SK-N-SH (cell line): ENCODE measurements around the gene RHOA. TPM values are rescaled to one million over a fixed set of nuclear protein-coding genes. Genes with fewer than 3 reads are reported as not detected.
A peak's percentile ranks its signal among the peaks of the same experiment; 100 is the strongest.

Experiments
- CTCF ChIA-PET: fragments of 300-600, 350-600 bp; formaldehyde crosslinking; extraction: SDS; loops from one replicate; lab custom pipeline; 2021; lab: Yijun Ruan, JAX
- POLR2A ChIA-PET: fragments of 350-600 bp; sonication (Branson Sonifier 250); formaldehyde crosslinking; extraction: SDS; loops from one replicate; lab custom pipeline; 2020; ENCODE audit warnings: antibody characterized with exemption, inconsistent platforms; lab: Yijun Ruan, JAX
- DNase-seq: peaks from one replicate; pipeline ENCODE4 v3.0.0; 2012
- H2AFZ ChIP-seq: fragments of 200-600 bp; sonication (generic); 2 replicates; pipeline ENCODE4 v1.8.1; 2016; ENCODE audit warnings: antibody characterized with exemption, mild to moderate bottlenecking, low read depth
- H3F3A ChIP-seq: fragments of 200-600 bp; sonication (generic); replicated peaks from 2 replicates; pipeline ENCODE3; 2016; ENCODE audit warnings: antibody characterized with exemption, mild to moderate bottlenecking; ENCODE audit not compliant: insufficient read depth
- H3K27ac ChIP-seq, 2 experiments: fragments of 200-500 bp in 1 of 2; fragments of 200-600 bp in 1 of 2; sonication (Bioruptor generic) in 1 of 2; sonication (generic), shearing (Covaris generic) in 1 of 2; 2 replicates each; pipeline versions ENCODE4 v1.5.1 to v1.6.1; 2014 to 2016; ENCODE audit warnings: low read depth in 2 of 2, inconsistent platforms in 1 of 2, low read length in 1 of 2, mild to moderate bottlenecking in 1 of 2, mixed read lengths in 1 of 2
- H3K27me3 ChIP-seq: fragments of 200-600 bp; sonication (generic), shearing (Covaris generic); 2 replicates; pipeline ENCODE4 v1.6.1; 2016; ENCODE audit warnings: mixed run types; ENCODE audit not compliant: insufficient read depth
- H3K36me3 ChIP-seq, 2 experiments: fragments of 200-500 bp in 1 of 2; fragments of 200-600 bp in 1 of 2; sonication (Bioruptor generic) in 1 of 2; sonication (generic) in 1 of 2; replicated peaks in 1 of 2; 2 replicates each; pipeline versions ENCODE3 to v1.5.1; 2014 to 2016; ENCODE audit warnings: low read length in 1 of 2, mild to moderate bottlenecking in 1 of 2; ENCODE audit not compliant: insufficient read depth in 2 of 2, control insufficient read depth in 1 of 2
- H3K4me1 ChIP-seq, 2 experiments: fragments of 200-500 bp in 1 of 2; fragments of 200-600 bp in 1 of 2; sonication (Bioruptor generic) in 1 of 2; sonication (generic), shearing (Covaris generic) in 1 of 2; 2 replicates each; pipeline versions ENCODE4 v1.5.1 to v1.6.1; 2014 to 2016; ENCODE audit warnings: low read depth in 1 of 2, low read length in 1 of 2, mixed run types in 1 of 2; ENCODE audit not compliant: insufficient read depth in 2 of 2, control insufficient read depth in 1 of 2
- H3K4me2 ChIP-seq: fragments of 200-600 bp; sonication (generic), shearing (Covaris generic); 2 replicates; pipeline ENCODE4 v1.6.1; 2017; ENCODE audit warnings: mixed run types
- H3K4me3 ChIP-seq, 2 experiments: fragments of 200-500 bp in 1 of 2; fragments of 200-600 bp in 1 of 2; sonication (Bioruptor generic) in 1 of 2; sonication (generic), shearing (Covaris generic) in 1 of 2; 2 replicates each; pipeline versions ENCODE4 v1.5.1 to v1.8.1; 2014 to 2016; ENCODE audit warnings: low read depth in 2 of 2, inconsistent platforms in 1 of 2, low read length in 1 of 2, mild to moderate bottlenecking in 1 of 2, mixed read lengths in 1 of 2, moderate library complexity in 1 of 2
- H3K79me2 ChIP-seq: fragments of 200-600 bp; sonication (generic); 2 replicates; pipeline ENCODE4 v1.8.1; 2017; ENCODE audit warnings: mild to moderate bottlenecking; ENCODE audit not compliant: insufficient read depth
- H3K9ac ChIP-seq: fragments of 200-600 bp; sonication (generic); 2 replicates; pipeline ENCODE4 v1.6.1; 2017; ENCODE audit warnings: mixed run types
- H3K9me2 ChIP-seq: fragments of 200-600 bp; sonication (generic); 2 replicates; pipeline ENCODE4 v1.6.1; 2017; ENCODE audit warnings: mixed run types
- H3K9me3 ChIP-seq: fragments of 200-600 bp; sonication (generic); 2 replicates; pipeline ENCODE4 v1.6.1; 2017; ENCODE audit warnings: mixed run types, mild to moderate bottlenecking, moderate library complexity
- H4K20me1 ChIP-seq: fragments of 200-600 bp; sonication (generic); 2 replicates; pipeline ENCODE4 v1.6.1; 2017; ENCODE audit warnings: mild to moderate bottlenecking, mixed run types; ENCODE audit not compliant: insufficient read depth
- CHD2 ChIP-seq: fragments of 150-350 bp; IDR thresholded peaks from 2 replicates; pipeline ENCODE4 v1.6.1; 2018; ENCODE audit warnings: low read length; ENCODE audit not compliant: partially characterized antibody
- ELF1 ChIP-seq: IDR thresholded peaks from 2 replicates; pipeline ENCODE4 v1.4.0; 2012
- EP300 ChIP-seq, 2 experiments: IDR thresholded peaks; 2 replicates each; pipeline versions ENCODE4 v1.4.0 to v1.6.1; 2012; ENCODE audit warnings: borderline replicate concordance in 1 of 2, low read depth in 1 of 2, low read length in 1 of 2
- FOXJ3 ChIP-seq: sonication (generic); formaldehyde crosslinking; IDR thresholded peaks from 2 replicates; pipeline ENCODE4 v1.5.1; 2020; ENCODE audit warnings: mild to moderate bottlenecking, missing genetic modification reagents
- MXI1 ChIP-seq: IDR thresholded peaks from 2 replicates; pipeline ENCODE4 v1.6.1; 2012; ENCODE audit warnings: mild to moderate bottlenecking, low read depth, low read length, improper control_type of control experiment
- NRF1 ChIP-seq: IDR thresholded peaks from 2 replicates; pipeline ENCODE4 v1.6.1; 2012; ENCODE audit warnings: low read depth, mild to moderate bottlenecking, low read length
- RXRA ChIP-seq: IDR thresholded peaks from 2 replicates; pipeline ENCODE4 v1.4.0; 2012; ENCODE audit warnings: low read depth, mild to moderate bottlenecking, borderline replicate concordance
- WGBS: methylation state at CpG from one replicate; pipeline ENCODE4 v1.1.6; 2017; ENCODE audit warnings: low lambda C conversion rate; 5-methylcytosine and 5-hydroxymethylcytosine counted together
- polyA plus RNA-seq, 3 experiments: library from polyadenylated mRNA; depleted of rRNA; stranded (reverse); fragments of >200 nt; gene quantifications; 2 replicates each; pipeline ENCODE4 v1.2.3, GENCODE V29; 2012
- TF ChIP-seq, protein P1 (sequence below): IDR thresholded peaks from 2 replicates; pipeline ENCODE4 v1.4.0; 2012; ENCODE audit warnings: low read depth, borderline replicate concordance
- TF ChIP-seq, protein P2 (sequence below): IDR thresholded peaks from 2 replicates; pipeline ENCODE4 v1.6.1; 2012; ENCODE audit warnings: mild to moderate bottlenecking, low read depth, low read length, moderate library complexity
- TF ChIP-seq, protein P3 (sequence below): IDR thresholded peaks from 2 replicates; pipeline ENCODE4 v1.4.0; 2012; ENCODE audit warnings: low read depth

Gene RHOA
- polyA plus RNA-seq, 1 of the 3 experiments (the other 2 are of a cell fraction) = 312 TPM

DNA sequence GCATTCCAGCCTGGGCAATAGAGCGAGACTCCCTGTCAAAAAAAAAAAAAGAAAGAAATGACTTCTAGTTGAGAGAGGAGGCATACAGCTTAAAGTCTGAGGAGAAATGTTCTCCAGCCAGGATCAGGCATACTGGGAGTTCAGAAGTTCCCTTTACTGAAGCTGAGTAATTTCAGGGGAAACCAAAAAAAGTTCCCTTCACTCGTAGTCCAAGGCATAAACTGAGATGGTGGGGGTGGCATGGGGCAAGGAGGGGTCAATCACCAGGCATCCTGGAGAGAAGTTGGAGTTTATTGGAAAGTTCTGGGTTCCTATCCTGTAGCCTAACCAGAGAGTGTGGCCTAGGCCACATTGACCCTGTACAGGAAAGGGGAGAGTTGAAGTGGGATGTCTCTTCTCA is 59.5 kb downstream of the RHOA start:
- ChIA-PET POLR2A (no interaction called here), CTCF (interaction anchor here (1.2 kb wide), 1 partner anchor 12 kb away, joined by 3 read pairs; no protein-coding TSS in a partner anchor)
- Histone ChIP-seq H3K36me3 (peaks cover 6 to 21% of the 10 kb centered on the region in 2 experiments), H3K9me2 (no peaks in the 10 kb centered on the region), H3K27ac (peak overlapping the region in 1 of 2 experiments; percentile 19; a peak in 2 of 4 replicates), H3K4me2 (no peak overlapping the region), H4K20me1 (no peaks in the 10 kb centered on the region), H3F3A (peaks cover 22% of the 10 kb centered on the region), H3K9me3 (no peaks in the 10 kb centered on the region), H3K4me1 (peaks cover under 1 to 8% of the 10 kb centered on the region in 2 experiments; a peak in 2 of 4 replicates), H3K4me3 (no peak overlapping the region), H3K79me2 (peaks cover 17% of the 10 kb centered on the region), H3K27me3 (no peaks in the 10 kb centered on the region), H2AFZ (no peak overlapping the region), H3K9ac (no peak overlapping the region)
- no peak for DNase-seq
- TF ChIP-seq, protein P1, sequence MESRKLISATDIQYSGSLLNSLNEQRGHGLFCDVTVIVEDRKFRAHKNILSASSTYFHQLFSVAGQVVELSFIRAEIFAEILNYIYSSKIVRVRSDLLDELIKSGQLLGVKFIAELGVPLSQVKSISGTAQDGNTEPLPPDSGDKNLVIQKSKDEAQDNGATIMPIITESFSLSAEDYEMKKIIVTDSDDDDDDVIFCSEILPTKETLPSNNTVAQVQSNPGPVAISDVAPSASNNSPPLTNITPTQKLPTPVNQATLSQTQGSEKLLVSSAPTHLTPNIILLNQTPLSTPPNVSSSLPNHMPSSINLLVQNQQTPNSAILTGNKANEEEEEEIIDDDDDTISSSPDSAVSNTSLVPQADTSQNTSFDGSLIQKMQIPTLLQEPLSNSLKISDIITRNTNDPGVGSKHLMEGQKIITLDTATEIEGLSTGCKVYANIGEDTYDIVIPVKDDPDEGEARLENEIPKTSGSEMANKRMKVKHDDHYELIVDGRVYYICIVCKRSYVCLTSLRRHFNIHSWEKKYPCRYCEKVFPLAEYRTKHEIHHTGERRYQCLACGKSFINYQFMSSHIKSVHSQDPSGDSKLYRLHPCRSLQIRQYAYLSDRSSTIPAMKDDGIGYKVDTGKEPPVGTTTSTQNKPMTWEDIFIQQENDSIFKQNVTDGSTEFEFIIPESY = no peak
- TF ChIP-seq EP300 (IDR thresholded peaks at IDR 0.05; ENCODE audit: borderline replicate concordance in 1 of 2, low read depth in 1 of 2, low read length in 1 of 2) = no peak
- TF ChIP-seq, protein P2, sequence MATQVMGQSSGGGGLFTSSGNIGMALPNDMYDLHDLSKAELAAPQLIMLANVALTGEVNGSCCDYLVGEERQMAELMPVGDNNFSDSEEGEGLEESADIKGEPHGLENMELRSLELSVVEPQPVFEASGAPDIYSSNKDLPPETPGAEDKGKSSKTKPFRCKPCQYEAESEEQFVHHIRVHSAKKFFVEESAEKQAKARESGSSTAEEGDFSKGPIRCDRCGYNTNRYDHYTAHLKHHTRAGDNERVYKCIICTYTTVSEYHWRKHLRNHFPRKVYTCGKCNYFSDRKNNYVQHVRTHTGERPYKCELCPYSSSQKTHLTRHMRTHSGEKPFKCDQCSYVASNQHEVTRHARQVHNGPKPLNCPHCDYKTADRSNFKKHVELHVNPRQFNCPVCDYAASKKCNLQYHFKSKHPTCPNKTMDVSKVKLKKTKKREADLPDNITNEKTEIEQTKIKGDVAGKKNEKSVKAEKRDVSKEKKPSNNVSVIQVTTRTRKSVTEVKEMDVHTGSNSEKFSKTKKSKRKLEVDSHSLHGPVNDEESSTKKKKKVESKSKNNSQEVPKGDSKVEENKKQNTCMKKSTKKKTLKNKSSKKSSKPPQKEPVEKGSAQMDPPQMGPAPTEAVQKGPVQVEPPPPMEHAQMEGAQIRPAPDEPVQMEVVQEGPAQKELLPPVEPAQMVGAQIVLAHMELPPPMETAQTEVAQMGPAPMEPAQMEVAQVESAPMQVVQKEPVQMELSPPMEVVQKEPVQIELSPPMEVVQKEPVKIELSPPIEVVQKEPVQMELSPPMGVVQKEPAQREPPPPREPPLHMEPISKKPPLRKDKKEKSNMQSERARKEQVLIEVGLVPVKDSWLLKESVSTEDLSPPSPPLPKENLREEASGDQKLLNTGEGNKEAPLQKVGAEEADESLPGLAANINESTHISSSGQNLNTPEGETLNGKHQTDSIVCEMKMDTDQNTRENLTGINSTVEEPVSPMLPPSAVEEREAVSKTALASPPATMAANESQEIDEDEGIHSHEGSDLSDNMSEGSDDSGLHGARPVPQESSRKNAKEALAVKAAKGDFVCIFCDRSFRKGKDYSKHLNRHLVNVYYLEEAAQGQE = no peak
- no peak for TF ChIP-seq NRF1
- TF ChIP-seq MXI1 = no peak
- 97% methylated on average over 2 of the region's 2 CpGs for WGBS

DNA sequence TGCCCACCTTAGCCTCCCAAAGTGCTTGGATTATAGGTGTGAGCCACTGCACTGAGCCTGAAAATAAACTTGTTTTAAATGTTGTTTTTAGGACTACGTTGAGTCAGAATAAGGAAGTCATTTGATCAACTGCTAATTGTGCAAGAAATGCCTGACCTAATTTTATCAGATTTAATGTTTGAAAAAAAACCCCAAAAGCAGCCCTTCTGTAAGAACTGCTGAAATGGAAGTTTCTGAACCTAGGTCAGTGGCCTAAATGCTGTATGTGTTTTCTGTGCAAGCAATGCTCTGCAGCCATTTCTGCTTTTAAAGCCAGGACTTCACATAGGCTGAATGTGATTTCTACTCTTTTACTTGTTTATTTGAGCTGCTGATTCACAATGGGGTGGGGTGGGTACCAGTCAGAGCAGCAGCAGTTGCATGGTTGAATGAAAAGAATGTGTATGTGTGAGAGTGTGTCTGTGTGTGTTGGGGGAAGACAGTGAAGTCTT is 60.2 kb downstream of the RHOA start:
- WGBS = 56% methylated on average over 1 of the region's 1 CpG
- H3K79me2 ChIP-seq = peaks cover 9% of the 10 kb centered on the region
- no peak overlapping the region for H3K4me2 ChIP-seq
- H3K4me1 ChIP-seq = peaks cover 3 to 7% of the 10 kb centered on the region in 2 experiments; a peak in 2 of 4 replicates
- H3K27ac ChIP-seq = peak overlapping the region in 1 of 2 experiments; percentile 19; a peak in 2 of 4 replicates
- H3F3A ChIP-seq = peaks cover 28% of the 10 kb centered on the region
- no peak overlapping the region; the same call in 1 of the 2 replicates for H3K9ac ChIP-seq
- no peaks in the 10 kb centered on the region for H3K9me3 ChIP-seq
- POLR2A ChIA-PET = no interaction called here
- H2AFZ ChIP-seq = 0 out of 2 replicates have a peak overlapping the region, but pooled peaks have one; percentile 0
- H4K20me1 ChIP-seq = no peaks in the 10 kb centered on the region
- peaks cover 6 to 14% of the 10 kb centered on the region in 2 experiments for H3K36me3 ChIP-seq
- TF ChIP-seq RXRA = no peak
- no peak for TF ChIP-seq CHD2
- TF ChIP-seq, protein P3, sequence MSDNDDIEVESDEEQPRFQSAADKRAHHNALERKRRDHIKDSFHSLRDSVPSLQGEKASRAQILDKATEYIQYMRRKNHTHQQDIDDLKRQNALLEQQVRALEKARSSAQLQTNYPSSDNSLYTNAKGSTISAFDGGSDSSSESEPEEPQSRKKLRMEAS = 0 out of 2 replicates have a peak, but pooled peaks have one; percentile 21
- TF ChIP-seq FOXJ3 (CRISPR knock-in tag) = no peak
- TF ChIP-seq ELF1 = no peak
- CTCF ChIA-PET = interaction anchor here (0.9 to 1.2 kb wide), 2 partner anchors 11 to 98 kb away, joined by 3 to 4 read pairs; no protein-coding TSS in a partner anchor
- no peaks in the 10 kb centered on the region for H3K9me2 ChIP-seq
- no peaks in the 10 kb centered on the region for H3K27me3 ChIP-seq
- H3K4me3 ChIP-seq = no peak overlapping the region
- no peak for DNase-seq
